ENCODE data around the gene CASP10. TPM values are rescaled to one million over a fixed set of nuclear protein-coding genes. Genes with fewer than 3 reads are reported as not detected.

CASP10 gene
- total RNA-seq, 2 donors from 2014 or later, result 15.7 to 17.4 TPM

GRCh38 chr2:201255408-201256033 lies 72.6 kb downstream of the CASP10 start:
- no peak for DNase-seq
- Mint-ChIP-seq H3K36me3 (ENCODE audit: insufficient read depth in 2 of 2) (peaks cover 10 to 23% of the 10 kb centered on the region in 2 donors), H3K4me3 (peak overlapping the region; percentile 43 to 53), H3K4me1 (ENCODE audit: low read depth) (peaks cover 94% of the 10 kb centered on the region), H3K27me3 (ENCODE audit: low read depth) (no peaks in the 10 kb centered on the region), H3K9me3 (peaks cover 0 to 4% of the 10 kb centered on the region in 2 donors), H3K27ac (peak overlapping the region; percentile 85)
- no peak for ATAC-seq (replicated peaks in 1 of 2)

GRCh38 chr2:201256082-201256481 lies 73.1 kb downstream of the CASP10 start:
- Mint-ChIP-seq H3K4me1 (ENCODE audit: low read depth) (peaks cover 92% of the 10 kb centered on the region), H3K27ac (peak overlapping the region; percentile 98), H3K36me3 (ENCODE audit: insufficient read depth in 2 of 2) (peaks cover 9 to 22% of the 10 kb centered on the region in 2 donors), H3K27me3 (ENCODE audit: low read depth) (no peaks in the 10 kb centered on the region), H3K4me3 (peak overlapping the region in 1 of 2 donors; percentile 95), H3K9me3 (no peaks in the 10 kb centered on the region)
- ATAC-seq (replicated peaks in 1 of 2), result no peak
- no peak for DNase-seq

- Mint-ChIP-seq H3K9me3 (no peaks in the 10 kb centered on the region), H3K4me1 (ENCODE audit: low read depth) (peaks cover 90% of the 10 kb centered on the region), H3K27me3 (ENCODE audit: low read depth) (no peaks in the 10 kb centered on the region), H3K27ac (peak overlapping the region; percentile 98), H3K36me3 (ENCODE audit: insufficient read depth in 2 of 2) (peaks cover 11 to 21% of the 10 kb centered on the region in 2 donors), H3K4me3 (peak overlapping the region; percentile 95 to 98)
- DNase-seq (peak; percentile 42 to 44), ATAC-seq (replicated peaks in 1 of 2) (peak; percentile 16 to 28)
Observed at GRCh38 chr2:201257381-201257955, 74.5 kb downstream of the CASP10 start.

- Mint-ChIP-seq H3K36me3 (ENCODE audit: insufficient read depth in 2 of 2) (peaks cover 14 to 23% of the 10 kb centered on the region in 2 donors), H3K4me3 (peak overlapping the region; percentile 95 to 98)
Observed at GRCh38 chr2:201257956-201258665, 75.2 kb downstream of the CASP10 start.

GRCh38 chr2:201258666-201259615 lies 76.0 kb downstream of the CASP10 start:
- ATAC-seq (replicated peaks in 1 of 2) (peak; percentile 2), DNase-seq (no peak)
- Mint-ChIP-seq H3K36me3 (ENCODE audit: insufficient read depth in 2 of 2) (peaks cover 14 to 22% of the 10 kb centered on the region in 2 donors), H3K9me3 (no peaks in the 10 kb centered on the region), H3K4me1 (ENCODE audit: low read depth) (peaks cover 90% of the 10 kb centered on the region), H3K27ac (peak overlapping the region; percentile 98), H3K4me3 (peak overlapping the region; percentile 95 to 98), H3K27me3 (ENCODE audit: low read depth) (no peaks in the 10 kb centered on the region)

More at GRCh38 chr2:201257956-201258665, 75.2 kb downstream of the CASP10 start:
- Mint-ChIP-seq H3K4me1 (ENCODE audit: low read depth) (peaks cover 90% of the 10 kb centered on the region), H3K27me3 (ENCODE audit: low read depth) (no peaks in the 10 kb centered on the region), H3K9me3 (no peaks in the 10 kb centered on the region), H3K27ac (peak overlapping the region; percentile 98)
- ATAC-seq (replicated peaks in 1 of 2), result peak; percentile 70 to 73
- DNase-seq, result peak; percentile 91 to 96

DNA sequence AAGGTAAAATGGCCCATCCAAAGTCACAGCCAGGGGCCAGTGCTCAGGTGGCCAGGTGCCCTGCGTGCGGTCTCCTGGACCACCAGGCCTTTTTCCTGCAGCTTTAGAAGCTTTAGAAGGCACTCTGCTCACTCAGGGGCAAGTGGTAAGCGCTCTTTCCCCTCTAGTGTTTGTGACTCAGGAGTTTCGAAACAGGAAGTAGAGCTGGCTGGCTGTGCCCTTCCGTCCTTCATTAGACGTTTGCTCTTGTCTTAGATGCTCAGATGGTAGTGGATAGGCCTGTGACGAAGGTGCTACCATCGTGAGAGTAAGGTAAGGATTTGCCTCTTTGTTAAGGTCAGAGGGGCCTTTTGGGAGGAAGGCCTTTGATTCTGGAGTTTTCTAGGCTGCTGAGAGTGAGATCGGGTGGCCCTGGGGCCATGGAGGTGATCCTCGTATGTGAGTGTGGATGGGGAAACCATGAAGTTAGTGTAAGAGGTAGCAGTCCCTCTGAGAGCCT lies 77.4 kb downstream of the CASP10 start, which contains the start of gene CASP8:
Gene CASP8, plus strand, starts transcription at position 235 of the 499 bp plus-strand sequence. CDS start 5,951 bp downstream, outside the sequence.
- H3K27ac Mint-ChIP-seq, result peak within 1 kb of the TSS; percentile 99
- peaks cover 15 to 23% of the 10 kb centered on the region in 2 donors for H3K36me3 Mint-ChIP-seq (ENCODE audit: insufficient read depth in 2 of 2)
- peaks cover 89% of the 10 kb centered on the region for H3K4me1 Mint-ChIP-seq (ENCODE audit: low read depth)
- peak; percentile 68 to 69 for DNase-seq
- peak; percentile 47 to 50 for ATAC-seq (replicated peaks in 1 of 2)
- no peaks in the 10 kb centered on the region for H3K27me3 Mint-ChIP-seq (ENCODE audit: low read depth)
- H3K4me3 Mint-ChIP-seq, result peak within 1 kb of the TSS; percentile 98 to 99
- no peaks in the 10 kb centered on the region for H3K9me3 Mint-ChIP-seq

DNA sequence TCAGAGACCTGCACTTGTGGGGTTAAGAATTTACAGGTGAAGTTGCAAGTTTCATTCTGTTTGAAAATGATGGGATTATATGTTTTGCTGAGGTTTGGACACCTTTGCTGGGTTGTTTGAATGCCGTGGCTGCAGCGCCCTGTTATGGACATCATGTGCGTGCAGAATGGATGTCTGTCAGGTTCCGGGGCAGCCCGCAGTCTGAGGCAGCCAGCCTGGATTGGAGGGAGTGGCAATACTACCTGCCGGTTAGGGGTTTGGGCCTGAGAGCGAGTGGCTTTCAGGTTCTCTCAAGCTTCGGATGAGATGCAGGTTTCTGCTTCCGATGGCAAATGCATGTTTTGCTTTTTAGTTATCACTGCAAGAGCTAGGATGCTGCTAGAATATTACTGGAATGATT lies 78.5 kb downstream of the CASP10 start:
- H3K27ac Mint-ChIP-seq, result peak overlapping the region; percentile 99
- H3K4me3 Mint-ChIP-seq, result peak overlapping the region; percentile 98 to 99
- peaks cover 91% of the 10 kb centered on the region for H3K4me1 Mint-ChIP-seq (ENCODE audit: low read depth)
- H3K27me3 Mint-ChIP-seq (ENCODE audit: low read depth), result no peaks in the 10 kb centered on the region
- ATAC-seq (replicated peaks in 1 of 2) (peak in 1 of 2 donors; percentile 17), DNase-seq (peak; percentile 68 to 72)
- no peaks in the 10 kb centered on the region for H3K9me3 Mint-ChIP-seq
- peaks cover 18 to 24% of the 10 kb centered on the region in 2 donors for H3K36me3 Mint-ChIP-seq (ENCODE audit: insufficient read depth in 2 of 2)

GRCh38 chr2:201261906-201262305 lies 79.0 kb downstream of the CASP10 start:
- no peak for ATAC-seq (replicated peaks in 1 of 2)
- Mint-ChIP-seq H3K27me3 (ENCODE audit: low read depth) (no peaks in the 10 kb centered on the region), H3K27ac (peak overlapping the region; percentile 99), H3K4me1 (ENCODE audit: low read depth) (peaks cover 91% of the 10 kb centered on the region), H3K36me3 (ENCODE audit: insufficient read depth in 2 of 2) (peaks cover 18 to 22% of the 10 kb centered on the region in 2 donors), H3K4me3 (peak overlapping the region; percentile 98 to 99), H3K9me3 (no peaks in the 10 kb centered on the region)
- DNase-seq, result no peak

- Mint-ChIP-seq H3K27ac (peak overlapping the region; percentile 87), H3K4me3 (peak overlapping the region; percentile 79 to 82), H3K36me3 (ENCODE audit: insufficient read depth in 2 of 2) (peaks cover 21 to 25% of the 10 kb centered on the region in 2 donors), H3K9me3 (no peaks in the 10 kb centered on the region), H3K27me3 (ENCODE audit: low read depth) (no peaks in the 10 kb centered on the region), H3K4me1 (ENCODE audit: low read depth) (peaks cover 87% of the 10 kb centered on the region)
- ATAC-seq (replicated peaks in 1 of 2) (peak; percentile 67 to 68), DNase-seq (peak; percentile 48 to 52)
Observed at GRCh38 chr2:201262718-201263117, 79.8 kb downstream of the CASP10 start.

- DNase-seq, result no peak
Observed at GRCh38 chr2:201263779-201264178, 80.8 kb downstream of the CASP10 start.

DNA sequence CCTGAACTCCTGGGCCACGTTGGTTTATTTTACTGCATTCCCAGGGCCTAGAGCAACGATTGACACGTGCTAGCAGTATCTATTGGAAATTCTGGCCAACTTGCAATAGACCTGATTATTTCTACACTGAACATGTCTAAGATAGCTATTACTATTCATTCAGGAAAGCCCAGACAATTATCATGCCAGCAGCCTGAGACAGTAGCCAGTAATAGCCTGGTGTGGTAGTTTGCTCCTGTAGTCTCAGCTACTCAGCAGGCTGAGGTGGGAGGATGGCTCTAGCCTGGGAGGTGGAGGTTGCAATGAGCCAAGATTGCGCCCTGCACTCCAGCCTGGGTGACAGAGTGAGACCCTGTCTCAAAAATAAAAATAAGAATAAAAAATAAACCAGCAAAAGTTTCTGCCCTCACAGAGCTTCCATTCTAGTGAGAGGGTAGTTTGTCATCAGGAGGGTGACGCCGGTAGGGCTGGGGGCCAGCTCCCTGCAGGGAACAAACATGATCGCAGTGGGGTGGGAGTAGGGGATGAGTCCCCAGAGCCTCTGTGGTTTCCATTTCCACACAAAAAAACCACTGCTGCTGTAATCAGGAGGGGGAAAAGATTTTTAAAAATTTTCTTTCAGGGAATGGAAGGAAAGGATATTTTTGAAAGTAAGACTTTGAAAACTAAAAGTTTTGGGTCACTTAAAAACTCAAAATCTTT lies 81.7 kb downstream of the CASP10 start:
- DNase-seq, result no peak
- ATAC-seq (replicated peaks in 1 of 2), result no peak
- Mint-ChIP-seq H3K36me3 (ENCODE audit: insufficient read depth in 2 of 2) (peaks cover 24 to 34% of the 10 kb centered on the region in 2 donors), H3K27ac (peak overlapping the region; percentile 87), H3K4me3 (peak overlapping the region; percentile 79 to 82), H3K9me3 (no peaks in the 10 kb centered on the region), H3K27me3 (ENCODE audit: low read depth) (no peaks in the 10 kb centered on the region), H3K4me1 (ENCODE audit: low read depth) (peaks cover 78% of the 10 kb centered on the region)

More at GRCh38 chr2:201263779-201264178, 80.8 kb downstream of the CASP10 start:
- no peak for ATAC-seq (replicated peaks in 1 of 2)
- Mint-ChIP-seq H3K27ac (peak overlapping the region; percentile 87), H3K27me3 (ENCODE audit: low read depth) (no peaks in the 10 kb centered on the region), H3K9me3 (no peaks in the 10 kb centered on the region), H3K4me3 (peak overlapping the region; percentile 79 to 82), H3K36me3 (ENCODE audit: insufficient read depth in 2 of 2) (peaks cover 24 to 30% of the 10 kb centered on the region in 2 donors), H3K4me1 (ENCODE audit: low read depth) (peaks cover 79% of the 10 kb centered on the region)

Measured in activated T-cell treated with anti-CD3 and anti-CD28 coated beads, Interleukin-2, amount 50 U/mL, for 72 hours (primary cell).